Measurements from ENCODE around the gene SH3RF1. TPM values are rescaled to one million over a fixed set of nuclear protein-coding genes. Genes with fewer than 3 reads are reported as not detected.

SH3RF1 gene
- total and polyA plus RNA-seq, 4 donors, result 5.3 to 33.1 (median 16.3) TPM

- H3K4me3 ChIP-seq, result no peak overlapping the region
- peaks cover 8 to 40% (median 20%) of the 10 kb centered on the region in 5 donors for H3K4me1 ChIP-seq (ENCODE audit: control insufficient read depth in 5 of 5, insufficient read depth in 5 of 5, low read length in 5 of 5)
- TF ChIP-seq CTCF (IDR thresholded peaks at IDR 0.05; ENCODE audit: control extremely low read depth, extremely low read depth), result no peak
- no peak overlapping the region for H3K27ac ChIP-seq (ENCODE audit: low read depth in 1 of 2, low read length in 1 of 2)
- H3K36me3 ChIP-seq (ENCODE audit: control insufficient read depth in 4 of 4, insufficient read depth in 4 of 4, low read length in 4 of 4), result peaks cover 0 to 4% (median 2%) of the 10 kb centered on the region in 4 donors
- H3K27me3 ChIP-seq (ENCODE audit: control insufficient read depth in 3 of 3, insufficient read depth in 3 of 3, low read length in 2 of 3), result no peaks in the 10 kb centered on the region
- no peak for DNase-seq
- ATAC-seq (ENCODE audit: insufficient read depth, low FRiP score), result no peak
- no peaks in the 10 kb centered on the region for H3K9me3 ChIP-seq (ENCODE audit: control insufficient read depth in 4 of 4, insufficient read depth in 3 of 4, low read length in 3 of 4)
- H3K9ac ChIP-seq (ENCODE audit: insufficient read depth in 1 of 2, low read length in 2 of 2), result no peak overlapping the region
- 77 to 84% methylated on average over 3 of the region's 3 CpGs for WGBS, 2 donors
These were observed 24.5 kb downstream of the SH3RF1 start for GRCh38 chr4:169246279-169246678.

- Histone ChIP-seq H3K36me3 (ENCODE audit: control insufficient read depth in 4 of 4, insufficient read depth in 4 of 4, low read length in 4 of 4) (peaks cover 0 to 4% (median 2%) of the 10 kb centered on the region in 4 donors), H3K9me3 (ENCODE audit: control insufficient read depth in 4 of 4, insufficient read depth in 3 of 4, low read length in 3 of 4) (no peaks in the 10 kb centered on the region), H3K9ac (ENCODE audit: insufficient read depth in 1 of 2, low read length in 2 of 2) (no peak overlapping the region), H3K27me3 (ENCODE audit: control insufficient read depth in 3 of 3, insufficient read depth in 3 of 3, low read length in 2 of 3) (no peaks in the 10 kb centered on the region), H3K4me3 (no peak overlapping the region), H3K27ac (ENCODE audit: low read depth in 1 of 2, low read length in 1 of 2) (no peak overlapping the region), H3K4me1 (ENCODE audit: control insufficient read depth in 5 of 5, insufficient read depth in 5 of 5, low read length in 5 of 5) (peaks cover 9 to 47% (median 18%) of the 10 kb centered on the region in 5 donors)
- 39 to 71% methylated on average over 2 of the region's 2 CpGs for WGBS, 2 donors
- ATAC-seq (ENCODE audit: insufficient read depth, low FRiP score) (no peak), DNase-seq (no peak)
- no peak for TF ChIP-seq CTCF (IDR thresholded peaks at IDR 0.05; ENCODE audit: control extremely low read depth, extremely low read depth)
These were observed 25.7 kb downstream of the SH3RF1 start for GRCh38 chr4:169245061-169245460.

DNA sequence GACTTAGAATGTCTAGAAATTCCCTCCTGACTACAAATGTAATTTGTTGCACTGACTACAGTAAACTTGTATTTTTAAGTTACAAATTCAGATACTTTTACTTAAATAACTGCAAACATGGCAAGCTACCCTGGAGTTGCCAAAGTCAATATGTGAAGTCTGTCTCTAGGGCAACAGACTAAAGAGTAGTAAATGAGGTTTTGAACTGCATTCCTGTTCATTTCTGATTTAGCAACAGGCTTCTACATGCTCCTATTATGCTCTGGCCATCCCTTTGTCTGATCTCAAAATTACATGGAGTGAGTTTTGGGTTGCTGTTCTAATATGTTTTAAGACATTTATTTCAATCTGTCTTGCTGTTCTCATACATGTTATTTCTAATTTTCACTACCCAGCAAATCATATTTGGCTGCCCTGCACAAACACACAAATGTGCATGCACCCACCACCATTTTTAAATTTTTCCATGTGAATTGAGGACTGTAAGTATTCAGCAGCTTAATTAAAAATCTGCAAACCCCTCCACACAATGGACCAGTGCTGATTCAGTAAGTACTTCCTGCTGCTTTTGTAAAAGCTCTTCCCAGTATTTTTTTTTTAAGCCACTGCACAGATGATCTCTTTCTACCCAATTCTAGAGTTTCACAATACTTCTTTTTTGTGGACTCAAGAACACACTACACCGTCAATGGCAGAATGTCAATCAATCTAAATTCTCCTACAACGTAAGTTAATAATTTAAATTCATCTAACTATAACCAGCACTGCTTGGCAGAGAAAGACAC is 26.7 kb downstream of the SH3RF1 start:
- WGBS, 2 donors, result 33 to 37% methylated on average over 2 of the region's 2 CpGs
- H3K9ac ChIP-seq (ENCODE audit: insufficient read depth in 1 of 2, low read length in 2 of 2), result no peak overlapping the region

More for the DNA sequence above, 26.7 kb downstream of the SH3RF1 start:
- ATAC-seq (ENCODE audit: insufficient read depth, low FRiP score) (no peak), DNase-seq (peak in 2 of 3 donors; percentile 64 to 77)
- Histone ChIP-seq H3K27me3 (ENCODE audit: control insufficient read depth in 3 of 3, insufficient read depth in 3 of 3, low read length in 2 of 3) (no peaks in the 10 kb centered on the region), H3K9me3 (ENCODE audit: control insufficient read depth in 4 of 4, insufficient read depth in 3 of 4, low read length in 3 of 4) (no peaks in the 10 kb centered on the region), H3K4me3 (no peak overlapping the region), H3K4me1 (ENCODE audit: control insufficient read depth in 5 of 5, insufficient read depth in 5 of 5, low read length in 5 of 5) (peaks cover 9 to 45% (median 11%) of the 10 kb centered on the region in 5 donors), H3K27ac (ENCODE audit: low read depth in 1 of 2, low read length in 1 of 2) (no peak overlapping the region), H3K36me3 (ENCODE audit: control insufficient read depth in 4 of 4, insufficient read depth in 4 of 4, low read length in 4 of 4) (peaks cover 0 to 4% (median 2%) of the 10 kb centered on the region in 4 donors)
- TF ChIP-seq CTCF (IDR thresholded peaks at IDR 0.05; ENCODE audit: control extremely low read depth, extremely low read depth), result no peak

Measured in lung (tissue), 12 donors.